A549 (cell line): ENCODE results near the gene SLC36A1. TPM values are rescaled to one million over a fixed set of nuclear protein-coding genes. Genes with fewer than 3 reads are reported as not detected.

ENCODE experiments used
- ATAC-seq, 2 experiments: fragments of 200-7000 bp in 1 of 2; fragments of >200 bp in 1 of 2; cut with Nextera tagmentation in 1 of 2; cut with Tn5 transposase in 1 of 2; 3 replicates each; pipeline versions ENCODE4 v1.8.0 to v1.9.1; 2018 to 2020; ENCODE audit warnings: mild to moderate bottlenecking in 1 of 2, moderate library complexity in 1 of 2
- CTCF ChIA-PET: fragments of 300-600 bp; sonication (Branson Sonifier 250); formaldehyde crosslinking; extraction: SDS; loops from one replicate; lab custom pipeline; 2021; ENCODE audit warnings: antibody characterized with exemption, inconsistent platforms; lab: Yijun Ruan, JAX
- POLR2A ChIA-PET: fragments of 350-600 bp; formaldehyde crosslinking; extraction: SDS; loops from one replicate; lab custom pipeline; 2021; ENCODE audit warnings: antibody characterized with exemption, inconsistent platforms; lab: Yijun Ruan, JAX
- DNase-seq, 2 experiments: peaks; one replicate each; pipeline versions ENCODE4 v3.0.0 to v3.0.0-alpha.2; 2011 to 2016; ENCODE audit warnings: low read depth in 1 of 2, low spot score in 1 of 2
- FAIRE-seq: peaks from 2 replicates; lab custom pipeline; 2011; peaks lifted over from hg19 to GRCh38; lab: Jason Lieb, UNC
- H3K27ac ChIP-seq, 2 experiments: fragments of >200 bp; sonication (Bioruptor Twin); formaldehyde crosslinking; 3 replicates each; pipeline ENCODE4 v1.5.1; 2016 to 2017
- H3K4me1 ChIP-seq: fragments of >200 bp; sonication (Bioruptor Twin); formaldehyde crosslinking; 3 replicates; pipeline ENCODE4 v1.6.1; 2016
- H3K4me2 ChIP-seq: fragments of >200 bp; sonication (Bioruptor Twin); formaldehyde crosslinking; 3 replicates; pipeline ENCODE4 v1.6.1; 2016
- H3K4me3 ChIP-seq: fragments of >200 bp; sonication (Bioruptor Twin); formaldehyde crosslinking; 3 replicates; pipeline ENCODE4 v1.5.1; 2016
- H3K9me3 ChIP-seq: fragments of >200 bp; sonication (Bioruptor Twin); formaldehyde crosslinking; 3 replicates; pipeline ENCODE4 v1.6.1; 2016
- CBX8 ChIP-seq: fragments of 200-600 bp; sonication (generic); IDR thresholded peaks from 2 replicates; pipeline ENCODE4 v1.6.1; 2016
- CTCF ChIP-seq: fragments of >200 bp; sonication (Bioruptor Twin); formaldehyde crosslinking; IDR thresholded peaks from 3 replicates; pipeline ENCODE4 v1.5.1; 2016
- E2F6 ChIP-seq: IDR thresholded peaks from 2 replicates; pipeline ENCODE4 v1.6.1; 2012; ENCODE audit warnings: low read depth, borderline replicate concordance
- FOSL2 ChIP-seq, 2 experiments: fragments of 450-650 bp in 1 of 2; fragments of >200 bp in 1 of 2; sonication (Bioruptor Twin) in 1 of 2; formaldehyde crosslinking; IDR thresholded peaks; 2 replicates each; pipeline versions ENCODE4 v1.5.0 to v1.6.1; 2016 to 2020; ENCODE audit warnings: mild to moderate bottlenecking in 1 of 2, moderate library complexity in 1 of 2
- KDM1A ChIP-seq: fragments of 200-600 bp; sonication (generic); IDR thresholded peaks from 2 replicates; pipeline ENCODE4 v1.6.1; 2016; ENCODE audit warnings: low read depth, mild to moderate bottlenecking
- MAZ ChIP-seq: fragments of 150-350 bp; IDR thresholded peaks from 2 replicates; pipeline ENCODE4 v1.6.1; 2014; ENCODE audit warnings: antibody characterized with exemption, low read depth, low read length, borderline replicate concordance
- MYC ChIP-seq: IDR thresholded peaks from 2 replicates; pipeline ENCODE4 v1.6.1; 2012; ENCODE audit warnings: mild to moderate bottlenecking, inconsistent platforms, low read length, improper control_type of control experiment, borderline replicate concordance
- NR3C1 ChIP-seq: fragments of >200 bp; sonication (Bioruptor Twin); formaldehyde crosslinking; IDR thresholded peaks from 3 replicates; pipeline ENCODE4 v1.6.1; 2017
- POLR2AphosphoS2 ChIP-seq: conservative IDR thresholded peaks from 2 replicates; pipeline ENCODE4 v1.6.1; 2012; ENCODE audit warnings: low read length, improper control_type of control experiment, inconsistent platforms
- RAD21 ChIP-seq, 2 experiments: fragments of >200 bp in 1 of 2; sonication (Bioruptor Twin) in 1 of 2; formaldehyde crosslinking in 1 of 2; IDR thresholded peaks in 1 of 2; conservative IDR thresholded peaks in 1 of 2; 2 replicates in 1 of 2; 3 replicates in 1 of 2; pipeline ENCODE4 v1.6.1; 2012 to 2018; ENCODE audit warnings: inconsistent platforms in 1 of 2
- SMC3 ChIP-seq: fragments of >200 bp; sonication (Bioruptor Twin); formaldehyde crosslinking; IDR thresholded peaks from 3 replicates; pipeline ENCODE4 v1.6.1; 2018; ENCODE audit warnings: inconsistent platforms
- TFCP2L1 ChIP-seq: fragments of 250-450 bp; sonication (Bioruptor Pico); IDR thresholded peaks from 2 replicates; pipeline ENCODE4 v1.5.0; 2021; ENCODE audit warnings: mild to moderate bottlenecking
- TP53 ChIP-seq: fragments of 250-450 bp; sonication (Bioruptor Pico); IDR thresholded peaks from 2 replicates; pipeline ENCODE4 v1.5.0; 2021; ENCODE audit warnings: mild to moderate bottlenecking, moderate library complexity
- ZFP36 ChIP-seq: fragments of 450-650 bp; IDR thresholded peaks from 2 replicates; pipeline ENCODE4 v1.6.1; 2014; ENCODE audit warnings: borderline replicate concordance; ENCODE audit not compliant: partially characterized antibody
- ZNF302 ChIP-seq: fragments of 250-450 bp; sonication (Bioruptor Pico); IDR thresholded peaks from 2 replicates; pipeline ENCODE4 v1.9.0; 2021; ENCODE audit warnings: inconsistent platforms, mild to moderate bottlenecking, moderate library complexity
- WGBS: methylation state at CpG from one replicate; pipeline ENCODE4 v1.1.6; 2017; ENCODE audit errors: missing lambda C conversion rate; 5-methylcytosine and 5-hydroxymethylcytosine counted together
- polyA plus RNA-seq, 4 experiments: library from polyadenylated mRNA; depleted of rRNA in 3 of 4; stranded (reverse); fragments of >200 nt; fragmentation: RNase III in 1 of 4; extraction: RNeasy Plus Mini Kit Qiagen cat#74134 plus additional on column Dnase treatment in 1 of 4; gene quantifications; 2 replicates in 3 of 4; 3 replicates in 1 of 4; pipeline ENCODE4 v1.2.3, GENCODE V29; 2011 to 2017
- TF ChIP-seq, protein P1 (sequence below): fragments of 150-350 bp; IDR thresholded peaks from 2 replicates; pipeline ENCODE4 v1.6.1; 2014; ENCODE audit warnings: low read depth, mild to moderate bottlenecking, low read length

The SLC36A1 gene
- polyA plus RNA-seq, 2 of the 4 experiments (the other 2 are of a cell fraction), result 7.4 to 10.8 TPM

GRCh38 chr5:151509836-151510235, 62.4 kb downstream of the SLC36A1 start:
- ATAC-seq (no peak), DNase-seq (no peak), FAIRE-seq (no peak)
- Histone ChIP-seq H3K27ac (no peak overlapping the region), H3K4me3 (no peak overlapping the region), H3K4me1 (no peaks in the 10 kb centered on the region), H3K9me3 (no peaks in the 10 kb centered on the region), H3K4me2 (no peak overlapping the region)
- CTCF ChIA-PET, result interaction anchor here (3.0 kb wide), 1 partner anchor 62 kb away, joined by 13 read pairs; the partner anchor contains the start of gene SLC36A1
- WGBS, result 96% methylated on average over 3 of the region's 3 CpGs
- POLR2A ChIA-PET, result no interaction called here
- TF ChIP-seq NR3C1, result no peak

DNA sequence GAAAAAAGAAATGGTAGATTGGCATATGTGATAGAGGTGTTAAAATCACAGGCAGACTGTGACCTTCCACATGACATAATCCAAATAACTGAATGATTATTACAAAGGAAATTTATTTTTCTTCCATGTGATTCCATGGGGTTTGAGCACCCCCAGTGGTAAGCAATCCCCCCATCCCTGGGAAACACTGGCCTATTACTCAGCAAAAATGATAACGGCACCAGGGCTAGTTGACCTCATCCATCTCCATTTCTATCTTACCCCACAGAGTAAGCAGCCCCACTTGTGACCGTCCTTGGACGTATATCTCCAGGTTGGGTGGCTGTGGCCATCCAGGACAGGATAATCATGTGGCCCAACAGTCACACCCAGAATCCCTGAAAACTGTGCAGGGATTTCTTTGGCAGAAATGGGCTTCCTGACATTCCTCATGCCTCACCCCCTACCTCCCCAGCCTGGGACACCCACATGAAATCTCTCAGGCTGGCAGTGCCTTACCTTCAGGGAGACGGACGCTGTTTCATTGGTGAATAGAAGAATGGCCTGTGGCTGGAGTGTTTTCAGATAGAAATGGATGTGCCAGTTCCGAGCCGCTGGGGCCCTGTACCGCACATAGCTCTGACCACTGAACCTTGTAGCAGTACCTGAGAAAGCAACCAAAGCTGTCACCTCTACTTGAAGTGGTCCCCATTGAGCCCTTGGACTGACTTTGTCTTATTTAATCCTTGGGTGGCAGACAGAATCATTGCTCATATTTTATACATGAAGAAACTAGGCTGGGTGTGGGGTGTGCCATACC, 69.9 kb downstream of the SLC36A1 start:
- CTCF ChIA-PET, result interaction anchor here (1.3 kb wide), 1 partner anchor 135 kb away, joined by 3 read pairs; no protein-coding TSS in a partner anchor
- no peak overlapping the region for H3K4me2 ChIP-seq
- H3K4me3 ChIP-seq, result no peak overlapping the region
- no peaks in the 10 kb centered on the region for H3K4me1 ChIP-seq
- DNase-seq, result no peak
- no peak for TF ChIP-seq TFCP2L1 (CRISPR knock-in tag)
- TF ChIP-seq, all 56 proteins: peak for 0
- no peak for ATAC-seq
- H3K9me3 ChIP-seq, result no peaks in the 10 kb centered on the region
- H3K27ac ChIP-seq, result no peak overlapping the region
- POLR2A ChIA-PET, result no interaction called here
- WGBS, result 88% methylated on average over 8 of the region's 8 CpGs
- FAIRE-seq, result no peak

DNA sequence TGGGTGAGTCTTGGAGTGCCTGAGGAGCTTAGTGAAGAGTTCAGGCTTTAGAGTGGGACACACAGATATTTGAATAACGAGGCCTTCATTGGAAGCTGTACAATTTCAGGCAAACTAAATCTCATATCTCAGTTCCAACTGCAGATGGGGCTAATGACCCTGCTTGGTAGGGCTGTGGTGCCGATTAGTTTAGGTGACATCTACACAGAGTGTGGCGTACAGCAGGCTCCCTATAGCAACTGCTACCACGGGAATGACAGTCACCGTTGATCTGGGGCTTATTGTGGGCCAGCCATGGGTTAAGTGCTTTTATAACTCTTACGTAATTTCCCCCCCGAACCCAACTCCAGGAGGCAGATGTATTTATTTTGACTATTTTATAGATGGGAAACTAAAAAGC, 72.9 kb downstream of the SLC36A1 start:
- POLR2A ChIA-PET, result no interaction called here
- H3K4me1 ChIP-seq, result no peaks in the 10 kb centered on the region

DNA sequence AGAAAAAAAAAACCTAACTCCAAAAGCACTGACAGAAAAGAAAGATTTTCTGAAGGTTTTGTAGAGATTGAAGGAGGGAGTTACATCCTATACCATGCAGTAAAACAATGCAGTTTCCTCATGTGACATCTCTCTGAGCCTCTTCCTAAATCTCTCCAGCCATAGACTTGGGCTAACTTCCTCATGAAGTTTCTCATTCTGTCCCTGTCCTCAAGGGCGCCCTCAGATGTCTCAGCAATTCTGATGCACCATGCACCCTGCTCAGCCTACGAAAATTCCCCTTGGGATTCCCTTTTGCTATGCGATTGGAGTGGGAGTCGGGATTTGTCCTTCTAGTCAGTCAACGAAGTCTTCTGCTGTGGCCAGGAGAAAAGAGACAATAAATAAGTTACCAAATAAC, 74.8 kb downstream of the SLC36A1 start:
- no peak for TF ChIP-seq E2F6
- no peak for TF ChIP-seq MAZ
- no peak for TF ChIP-seq MYC
- TF ChIP-seq FOSL2 (IDR thresholded peaks at IDR 0.05), result no peak
- TF ChIP-seq FOSL2 (CRISPR knock-in tag; IDR thresholded peaks at IDR 0.05), result no peak
- no peak for TF ChIP-seq ZFP36
- TF ChIP-seq, protein P1, sequence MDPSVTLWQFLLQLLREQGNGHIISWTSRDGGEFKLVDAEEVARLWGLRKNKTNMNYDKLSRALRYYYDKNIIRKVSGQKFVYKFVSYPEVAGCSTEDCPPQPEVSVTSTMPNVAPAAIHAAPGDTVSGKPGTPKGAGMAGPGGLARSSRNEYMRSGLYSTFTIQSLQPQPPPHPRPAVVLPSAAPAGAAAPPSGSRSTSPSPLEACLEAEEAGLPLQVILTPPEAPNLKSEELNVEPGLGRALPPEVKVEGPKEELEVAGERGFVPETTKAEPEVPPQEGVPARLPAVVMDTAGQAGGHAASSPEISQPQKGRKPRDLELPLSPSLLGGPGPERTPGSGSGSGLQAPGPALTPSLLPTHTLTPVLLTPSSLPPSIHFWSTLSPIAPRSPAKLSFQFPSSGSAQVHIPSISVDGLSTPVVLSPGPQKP, result no peak
- Histone ChIP-seq H3K4me1 (no peaks in the 10 kb centered on the region), H3K4me3 (no peak overlapping the region), H3K27ac (no peak overlapping the region), H3K9me3 (no peaks in the 10 kb centered on the region), H3K4me2 (no peak overlapping the region)
- ChIA-PET CTCF (interaction anchor here (1.7 to 3.4 kb wide), 2 partner anchors 24 to 130 kb away, joined by 6 to 13 read pairs; no protein-coding TSS in a partner anchor), POLR2A (no interaction called here)
- WGBS, result 48% methylated on average over 5 of the region's 5 CpGs
- no peak for DNase-seq
- no peak for ATAC-seq
- no peak for FAIRE-seq

More for the DNA sequence above, 72.9 kb downstream of the SLC36A1 start:
- TF ChIP-seq RAD21 (conservative IDR thresholded peaks at IDR 0.05 in 1 of 2, IDR thresholded peaks at IDR 0.05 in 1 of 2), result peak in 1 of 2 experiments; percentile 28; a peak in 1 of 5 replicates
- TF ChIP-seq KDM1A, result no peak
- WGBS, result 59% methylated on average over 7 of the region's 7 CpGs
- Histone ChIP-seq H3K9me3 (no peaks in the 10 kb centered on the region), H3K27ac (no peak overlapping the region), H3K4me2 (no peak overlapping the region), H3K4me3 (no peak overlapping the region)
- CTCF ChIA-PET, result interaction anchor here (0.7 to 1.9 kb wide), 8 partner anchors 19 to 251 kb away, joined by 3 to 13 read pairs (median 4); partner anchors contain the start of genes G3BP1 and SLC36A1
- DNase-seq (peak in 1 of 2 experiments; percentile 5), FAIRE-seq (no peak), ATAC-seq (peak in 1 of 2 experiments; percentile 35; a peak in 2 of 6 replicates)

- 18% methylated on average over 2 of the region's 2 CpGs for WGBS
- no peaks in the 10 kb centered on the region for H3K9me3 ChIP-seq
- no peak overlapping the region for H3K4me3 ChIP-seq
- no peak overlapping the region for H3K27ac ChIP-seq
- no peaks in the 10 kb centered on the region for H3K4me1 ChIP-seq
- peak; percentile 63 to 75 for DNase-seq
- no peak for TF ChIP-seq CBX8
- no peak for TF ChIP-seq ZNF302
- TF ChIP-seq SMC3, result peak; percentile 28; the same call in 1 of the 3 replicates
- peak; percentile 60 to 75 for TF ChIP-seq RAD21 (conservative IDR thresholded peaks at IDR 0.05 in 1 of 2, IDR thresholded peaks at IDR 0.05 in 1 of 2)
- no peak for TF ChIP-seq TP53 (CRISPR knock-in tag)
- peak; percentile 54 for TF ChIP-seq CTCF
- no peak for TF ChIP-seq POLR2AphosphoS2
- TF ChIP-seq, all 56 proteins: peak for 3
- POLR2A ChIA-PET, result no interaction called here
- FAIRE-seq, result no peak
- CTCF ChIA-PET, result interaction anchor here (0.7 to 3.4 kb wide), 17 partner anchors 10 to 471 kb away, joined by 3 to 13 read pairs (median 3); partner anchors contain the start of gene SLC36A1
- H3K4me2 ChIP-seq, result no peak overlapping the region
- peak; percentile 83 to 95 for ATAC-seq
Measured at GRCh38 chr5:151523335-151523734, 75.9 kb downstream of the SLC36A1 start.
